Retinal pigment epithelial cell (primary cell): Measurements from ENCODE around the gene RSPH1.

Experiments
- DNase-seq: peaks from one replicate; pipeline ENCODE4 v3.0.0-alpha.2; 2010; ENCODE audit warnings: low read depth
- H3K4me3 ChIP-seq: 2 replicates; pipeline ENCODE4 v1.5.1; 2011; ENCODE audit warnings: mild to moderate bottlenecking, low read length, control low read depth, moderate library complexity
- TF ChIP-seq, protein P1 (sequence below): conservative IDR thresholded peaks from 2 replicates; pipeline ENCODE4 v1.5.1; 2011; ENCODE audit warnings: low read depth, low read length, control low read depth, inconsistent platforms

The RSPH1 gene

DNA sequence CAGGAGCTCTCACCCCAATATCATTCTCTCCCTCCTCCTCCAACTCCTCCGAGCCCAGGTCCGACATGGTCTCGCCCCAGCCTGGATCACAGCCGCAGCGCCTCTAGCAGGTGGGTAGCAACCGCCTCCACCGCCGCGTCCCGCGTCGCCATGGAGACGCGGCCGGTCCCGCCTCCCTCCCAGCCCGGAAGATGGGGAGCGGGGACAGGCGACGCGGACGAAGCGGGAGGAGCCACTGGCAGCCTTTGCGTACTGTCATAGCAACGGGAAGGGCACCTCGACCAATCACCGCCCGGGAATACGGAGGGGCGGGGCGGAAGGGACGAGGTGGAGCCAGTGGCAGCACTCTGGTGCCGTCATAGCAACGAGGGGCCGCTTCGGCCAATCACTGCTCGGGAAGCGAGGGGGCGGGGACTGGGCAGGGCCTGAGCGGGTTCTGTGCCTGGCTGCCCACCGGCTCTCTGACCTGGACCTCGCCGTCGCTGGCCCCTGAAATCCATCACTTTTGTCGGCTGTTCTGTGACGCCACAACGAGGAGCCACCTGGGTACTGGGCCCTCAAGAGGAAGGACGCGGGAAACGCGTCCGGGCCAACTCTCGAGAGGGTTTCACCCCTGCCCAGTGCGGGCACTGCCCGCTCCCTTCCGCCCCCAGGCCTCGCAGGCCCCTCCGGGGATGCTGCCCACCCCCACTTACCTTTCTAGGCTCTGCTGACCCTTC lies at the start of gene RSPH1:
Gene RSPH1 (minus strand): TSS at position 105 of the 719 bp plus-strand sequence. CDS start 38 bp downstream, at position 67.
- TF ChIP-seq, protein P1, sequence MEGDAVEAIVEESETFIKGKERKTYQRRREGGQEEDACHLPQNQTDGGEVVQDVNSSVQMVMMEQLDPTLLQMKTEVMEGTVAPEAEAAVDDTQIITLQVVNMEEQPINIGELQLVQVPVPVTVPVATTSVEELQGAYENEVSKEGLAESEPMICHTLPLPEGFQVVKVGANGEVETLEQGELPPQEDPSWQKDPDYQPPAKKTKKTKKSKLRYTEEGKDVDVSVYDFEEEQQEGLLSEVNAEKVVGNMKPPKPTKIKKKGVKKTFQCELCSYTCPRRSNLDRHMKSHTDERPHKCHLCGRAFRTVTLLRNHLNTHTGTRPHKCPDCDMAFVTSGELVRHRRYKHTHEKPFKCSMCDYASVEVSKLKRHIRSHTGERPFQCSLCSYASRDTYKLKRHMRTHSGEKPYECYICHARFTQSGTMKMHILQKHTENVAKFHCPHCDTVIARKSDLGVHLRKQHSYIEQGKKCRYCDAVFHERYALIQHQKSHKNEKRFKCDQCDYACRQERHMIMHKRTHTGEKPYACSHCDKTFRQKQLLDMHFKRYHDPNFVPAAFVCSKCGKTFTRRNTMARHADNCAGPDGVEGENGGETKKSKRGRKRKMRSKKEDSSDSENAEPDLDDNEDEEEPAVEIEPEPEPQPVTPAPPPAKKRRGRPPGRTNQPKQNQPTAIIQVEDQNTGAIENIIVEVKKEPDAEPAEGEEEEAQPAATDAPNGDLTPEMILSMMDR = no peak
- peak; percentile 92 for DNase-seq

GRCh38 chr21:42545745-42546144 lies 49.7 kb upstream of the RSPH1 start:
- no peak for DNase-seq
- H3K4me3 ChIP-seq = no peak overlapping the region
- TF ChIP-seq, protein P1 = no peak

More for the DNA sequence above, at the start of gene RSPH1:
- peak within 1 kb of the TSS; percentile 77 for H3K4me3 ChIP-seq

DNA sequence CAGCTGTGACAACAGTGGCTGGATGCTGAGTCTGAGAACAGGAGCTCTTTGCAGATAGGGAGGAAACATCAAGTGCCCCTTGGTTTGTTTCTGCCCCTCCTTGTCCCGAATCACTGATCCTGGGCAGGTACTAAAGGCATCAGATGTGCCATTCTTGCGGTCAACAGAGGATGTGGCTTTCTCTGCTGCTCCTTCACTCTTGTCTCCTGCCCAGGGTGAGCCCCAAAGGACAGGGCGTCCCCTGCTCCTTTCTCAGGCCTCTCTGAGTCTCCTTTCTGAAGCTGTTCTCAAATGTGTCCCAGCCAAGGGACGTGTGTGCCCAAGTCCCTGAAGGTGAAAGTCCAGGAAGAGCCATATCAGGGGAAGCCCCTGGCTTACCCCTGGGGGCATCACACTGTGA lies 49.3 kb upstream of the RSPH1 start:
- TF ChIP-seq, protein P1 = no peak
- DNase-seq = no peak
- no peak overlapping the region for H3K4me3 ChIP-seq

GRCh38 chr21:42544544-42544943 lies 48.5 kb upstream of the RSPH1 start:
- no peak for DNase-seq
- TF ChIP-seq, protein P1 = no peak
- no peak overlapping the region for H3K4me3 ChIP-seq

DNA sequence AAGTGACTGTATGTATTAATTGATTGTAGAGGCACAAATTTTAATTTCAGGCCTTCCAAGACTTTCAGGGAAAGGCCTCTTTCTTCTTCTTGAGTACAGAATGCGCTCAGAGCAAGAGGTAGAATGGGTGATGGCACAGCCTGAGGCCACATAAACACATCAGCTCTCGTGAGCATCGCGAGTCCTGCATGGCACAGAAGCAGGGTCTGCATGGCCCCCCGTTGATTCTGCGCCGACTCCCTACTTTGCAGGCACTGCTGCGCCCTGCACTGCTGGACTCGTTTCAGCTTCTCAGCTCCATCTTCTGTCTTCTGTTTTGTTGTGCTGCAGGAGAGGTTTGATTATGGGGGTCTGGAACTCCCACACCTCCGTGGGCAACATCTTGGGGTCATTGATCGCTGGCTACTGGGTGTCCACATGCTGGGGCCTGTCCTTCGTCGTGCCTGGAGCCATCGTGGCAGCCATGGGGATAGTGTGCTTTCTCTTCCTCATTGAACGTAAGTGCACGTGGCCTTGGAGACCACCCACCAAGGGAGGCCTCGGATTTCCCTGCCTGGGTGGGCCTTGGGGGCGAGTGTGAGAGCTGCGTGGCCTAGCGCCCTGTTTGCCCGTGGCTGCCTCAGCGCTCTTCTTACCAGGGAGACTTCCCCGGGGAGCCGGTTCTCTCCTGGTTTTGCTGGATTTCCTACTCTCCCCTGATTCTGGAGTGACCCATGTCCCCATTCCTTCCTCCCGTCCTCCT lies 47.3 kb upstream of the RSPH1 start:
- TF ChIP-seq, protein P1 = no peak
- H3K4me3 ChIP-seq = no peak overlapping the region
- DNase-seq = no peak

DNA sequence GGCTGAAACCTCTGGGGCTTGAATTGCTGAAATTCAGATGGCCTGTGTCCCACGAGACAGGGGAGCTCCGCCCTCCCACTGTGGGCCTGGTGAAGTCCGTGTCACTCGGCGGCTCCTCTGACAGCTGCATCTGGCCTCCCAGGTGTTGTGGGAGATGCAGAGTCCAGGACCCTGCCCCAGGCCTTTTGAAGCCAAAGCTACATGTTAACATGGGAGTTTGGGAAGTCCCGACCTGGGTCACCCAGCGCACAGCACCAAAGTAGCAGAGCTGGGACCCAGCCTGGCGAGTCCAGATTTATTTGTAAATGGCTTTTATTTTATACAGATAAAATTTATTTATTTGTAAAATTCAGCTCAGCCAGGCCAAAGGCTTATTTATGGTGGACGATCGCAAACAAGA lies 46.6 kb upstream of the RSPH1 start:
- TF ChIP-seq, protein P1 = no peak
- no peak for DNase-seq
- no peak overlapping the region for H3K4me3 ChIP-seq
